GM18867 (cell line): ENCODE results near the gene GLRX.
"Not testable (repeated sequence)": the region's sequence is repeated elsewhere in the genome, so short reads cannot be mapped to it uniquely, and the experiment has no call there.

Experiments
- ATAC-seq: cut with Tn5 transposase; IDR thresholded peaks from one replicate; pipeline ENCODE4 v1.9.1; 2021; ENCODE audit warnings: mild to moderate bottlenecking, moderate library complexity; ENCODE audit not compliant: unreplicated experiment

Gene GLRX

GRCh38 chr5:95853490-95853889, 31.0 kb upstream of the GLRX start:
- ATAC-seq, result no peak

GRCh38 chr5:95852567-95852966, 30.0 kb upstream of the GLRX start:
- no peak for ATAC-seq

- ATAC-seq, result not testable (repeated sequence)
These were observed 28.6 kb upstream of the GLRX start for GRCh38 chr5:95851141-95851540.

- no peak for ATAC-seq
These were observed 27.9 kb upstream of the GLRX start for GRCh38 chr5:95850391-95850894.

- ATAC-seq, result no peak
These were observed 26.2 kb upstream of the GLRX start for GRCh38 chr5:95848701-95849100.

- no peak for ATAC-seq
These were observed 24.7 kb upstream of the GLRX start for GRCh38 chr5:95847261-95847592.

GRCh38 chr5:95846554-95847260, 24.2 kb upstream of the GLRX start:
- peak; percentile 56 for ATAC-seq

- ATAC-seq, result no peak
These were observed 22.9 kb upstream of the GLRX start for GRCh38 chr5:95845391-95845790.

- ATAC-seq, result no peak
These were observed 21.3 kb upstream of the GLRX start for GRCh38 chr5:95843733-95844223.

GRCh38 chr5:95842854-95843544, 20.5 kb upstream of the GLRX start:
- ATAC-seq, result peak; percentile 94

- no peak for ATAC-seq
These were observed 19.6 kb upstream of the GLRX start for GRCh38 chr5:95841914-95842812.

- ATAC-seq, result no peak
These were observed 18.6 kb upstream of the GLRX start for GRCh38 chr5:95840956-95841705.

- ATAC-seq, result no peak
These were observed 17.1 kb upstream of the GLRX start for GRCh38 chr5:95839658-95840057.

- ATAC-seq, result no peak
These were observed 16.0 kb upstream of the GLRX start for GRCh38 chr5:95838556-95838955.

GRCh38 chr5:95838001-95838520, 15.5 kb upstream of the GLRX start:
- no peak for ATAC-seq

- no peak for ATAC-seq
These were observed 15.0 kb upstream of the GLRX start for GRCh38 chr5:95837492-95837891.

GRCh38 chr5:95836971-95837370, 14.4 kb upstream of the GLRX start:
- ATAC-seq, result not testable (repeated sequence)

- no peak for ATAC-seq
These were observed 14.0 kb upstream of the GLRX start for GRCh38 chr5:95836544-95836943.

- no peak for ATAC-seq
These were observed 13.3 kb upstream of the GLRX start for GRCh38 chr5:95835682-95836385.

- ATAC-seq, result no peak
These were observed 10.1 kb upstream of the GLRX start for GRCh38 chr5:95832664-95833063.
